DOHH2 (cell line): ENCODE results near the gene SIRT2.

Experiments
- H3F3A ChIP-seq: fragments of 200-600 bp; sonication (generic), shearing (Covaris generic); 2 replicates; pipeline ENCODE4 v1.6.0; 2016; ENCODE audit warnings: antibody characterized with exemption, mild to moderate bottlenecking; ENCODE audit not compliant: control insufficient read depth, insufficient read depth
- H3K27ac ChIP-seq: fragments of 200-600 bp; sonication (generic); 2 replicates; pipeline ENCODE4 v1.5.1; 2014; ENCODE audit warnings: low read depth, mild to moderate bottlenecking, low read length, moderate library complexity
- H3K27me3 ChIP-seq: fragments of 200-600 bp; sonication (generic); 2 replicates; pipeline ENCODE4 v1.6.1; 2014; ENCODE audit warnings: mild to moderate bottlenecking, low read length, mixed read lengths; ENCODE audit not compliant: control insufficient read depth
- H3K36me3 ChIP-seq: fragments of 200-600 bp; sonication (generic); 2 replicates; pipeline ENCODE4 v1.6.1; 2014; ENCODE audit warnings: mild to moderate bottlenecking, low read length, moderate library complexity, mixed read lengths; ENCODE audit not compliant: control insufficient read depth
- H3K4me1 ChIP-seq: fragments of 200-600 bp; sonication (generic); 2 replicates; pipeline ENCODE4 v1.6.1; 2014; ENCODE audit warnings: mild to moderate bottlenecking, low read length, mixed read lengths; ENCODE audit not compliant: control insufficient read depth
- H3K4me2 ChIP-seq: fragments of 200-600 bp; sonication (generic); 2 replicates; pipeline ENCODE4 v1.6.0; 2014; ENCODE audit warnings: mild to moderate bottlenecking, low read length, moderate library complexity
- H3K4me3 ChIP-seq: fragments of 200-600 bp; sonication (generic); 2 replicates; pipeline ENCODE4 v1.5.1; 2014; ENCODE audit warnings: mild to moderate bottlenecking, low read length, mixed read lengths
- H3K79me2 ChIP-seq: fragments of 200-600 bp; sonication (generic); 2 replicates; pipeline ENCODE4 v1.6.1; 2014; ENCODE audit warnings: mild to moderate bottlenecking, low read length, mixed read lengths; ENCODE audit not compliant: control insufficient read depth
- H3K9me2 ChIP-seq: fragments of 200-600 bp; sonication (generic); replicated peaks from 2 replicates; pipeline ENCODE4 v1.6.1; 2014; ENCODE audit warnings: mild to moderate bottlenecking, low read length, mixed read lengths; ENCODE audit not compliant: control insufficient read depth
- H3K9me3 ChIP-seq: fragments of 200-600 bp; sonication (generic); 2 replicates; pipeline ENCODE4 v1.6.1; 2014; ENCODE audit warnings: antibody characterized with exemption, low read length, mixed read lengths; ENCODE audit not compliant: control insufficient read depth, insufficient read depth
- H4K20me1 ChIP-seq: fragments of 200-600 bp; sonication (generic); 2 replicates; pipeline ENCODE4 v1.6.0; 2014; ENCODE audit warnings: low read depth, mild to moderate bottlenecking, antibody characterized with exemption, low read length, moderate library complexity; ENCODE audit not compliant: control insufficient read depth, insufficient read depth
- CTCF ChIP-seq: fragments of 200-600 bp; sonication (generic); IDR thresholded peaks from one replicate; pipeline ENCODE4 v1.5.1; 2014; ENCODE audit warnings: antibody characterized with exemption, mild to moderate bottlenecking, low read depth, low read length; ENCODE audit not compliant: poor library complexity, severe bottlenecking
- EZH2phosphoT487 ChIP-seq: fragments of 200-600 bp; sonication (generic); IDR thresholded peaks from 2 replicates; pipeline ENCODE4 v1.6.1; 2017; ENCODE audit warnings: borderline replicate concordance, mild to moderate bottlenecking, antibody characterized with exemption, low read length, moderate library complexity, mixed read lengths

SIRT2 gene

GRCh38 chr19:38915329-38916321 lies 16.2 kb upstream of the SIRT2 start:
- H3K4me3 ChIP-seq, result no peak overlapping the region
- H3K79me2 ChIP-seq, result no peaks in the 10 kb centered on the region
- no peaks in the 10 kb centered on the region for H3K36me3 ChIP-seq
- H3K27me3 ChIP-seq, result no peaks in the 10 kb centered on the region
- H3K4me1 ChIP-seq, result no peaks in the 10 kb centered on the region
- H3K4me2 ChIP-seq, result no peak overlapping the region
- H4K20me1 ChIP-seq, result no peaks in the 10 kb centered on the region
- H3K9me2 ChIP-seq, result no peaks in the 10 kb centered on the region
- H3F3A ChIP-seq, result no peaks in the 10 kb centered on the region
- no peak for TF ChIP-seq EZH2phosphoT487
- no peak for TF ChIP-seq CTCF
- no peaks in the 10 kb centered on the region for H3K9me3 ChIP-seq
- no peak overlapping the region for H3K27ac ChIP-seq

- no peak overlapping the region for H3K4me3 ChIP-seq
- no peaks in the 10 kb centered on the region for H3F3A ChIP-seq
- no peaks in the 10 kb centered on the region for H4K20me1 ChIP-seq
- no peaks in the 10 kb centered on the region for H3K9me2 ChIP-seq
- H3K27me3 ChIP-seq, result no peaks in the 10 kb centered on the region
- TF ChIP-seq EZH2phosphoT487 (no peak), CTCF (no peak)
- H3K9me3 ChIP-seq, result no peaks in the 10 kb centered on the region
- no peaks in the 10 kb centered on the region for H3K36me3 ChIP-seq
- H3K4me1 ChIP-seq, result no peaks in the 10 kb centered on the region
- H3K4me2 ChIP-seq, result no peak overlapping the region
- H3K27ac ChIP-seq, result no peak overlapping the region
- H3K79me2 ChIP-seq, result no peaks in the 10 kb centered on the region
Observed at GRCh38 chr19:38913958-38914357, 14.5 kb upstream of the SIRT2 start.

GRCh38 chr19:38912600-38913514 lies 13.4 kb upstream of the SIRT2 start:
- Histone ChIP-seq H4K20me1 (no peaks in the 10 kb centered on the region), H3K9me3 (no peaks in the 10 kb centered on the region), H3K4me3 (no peak overlapping the region), H3K36me3 (peaks cover 3% of the 10 kb centered on the region; the same call in 1 of the 2 replicates), H3K79me2 (no peaks in the 10 kb centered on the region), H3K4me2 (no peak overlapping the region), H3K27me3 (no peaks in the 10 kb centered on the region), H3K9me2 (no peaks in the 10 kb centered on the region), H3K27ac (no peak overlapping the region), H3K4me1 (no peaks in the 10 kb centered on the region), H3F3A (no peaks in the 10 kb centered on the region)
- no peak for TF ChIP-seq EZH2phosphoT487
- no peak for TF ChIP-seq CTCF
